ENCODE data around the gene SUB1.

Gene SUB1

DNA sequence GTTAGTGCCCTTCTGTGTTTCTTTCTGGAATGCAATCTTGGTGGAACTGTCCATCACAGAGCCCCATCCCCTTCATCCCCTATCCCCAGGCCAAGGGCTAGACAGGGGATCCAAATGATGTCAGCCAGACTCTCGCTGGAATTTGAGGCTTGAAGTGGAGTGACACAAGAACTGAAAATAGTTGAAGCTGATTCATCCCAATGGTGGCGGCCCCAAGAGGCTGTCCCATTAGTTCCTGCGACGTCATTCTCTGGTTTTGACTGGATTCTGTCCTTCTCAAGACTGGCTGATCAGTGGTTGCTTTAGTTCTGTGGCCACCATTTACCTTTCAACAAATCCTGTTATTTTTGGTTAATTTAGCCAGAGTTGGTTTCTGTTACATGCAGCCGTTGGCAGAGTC is 59.9 kb downstream of the SUB1 start:
- no peak for DNase-seq (ENCODE audit: low spot score)

DNA sequence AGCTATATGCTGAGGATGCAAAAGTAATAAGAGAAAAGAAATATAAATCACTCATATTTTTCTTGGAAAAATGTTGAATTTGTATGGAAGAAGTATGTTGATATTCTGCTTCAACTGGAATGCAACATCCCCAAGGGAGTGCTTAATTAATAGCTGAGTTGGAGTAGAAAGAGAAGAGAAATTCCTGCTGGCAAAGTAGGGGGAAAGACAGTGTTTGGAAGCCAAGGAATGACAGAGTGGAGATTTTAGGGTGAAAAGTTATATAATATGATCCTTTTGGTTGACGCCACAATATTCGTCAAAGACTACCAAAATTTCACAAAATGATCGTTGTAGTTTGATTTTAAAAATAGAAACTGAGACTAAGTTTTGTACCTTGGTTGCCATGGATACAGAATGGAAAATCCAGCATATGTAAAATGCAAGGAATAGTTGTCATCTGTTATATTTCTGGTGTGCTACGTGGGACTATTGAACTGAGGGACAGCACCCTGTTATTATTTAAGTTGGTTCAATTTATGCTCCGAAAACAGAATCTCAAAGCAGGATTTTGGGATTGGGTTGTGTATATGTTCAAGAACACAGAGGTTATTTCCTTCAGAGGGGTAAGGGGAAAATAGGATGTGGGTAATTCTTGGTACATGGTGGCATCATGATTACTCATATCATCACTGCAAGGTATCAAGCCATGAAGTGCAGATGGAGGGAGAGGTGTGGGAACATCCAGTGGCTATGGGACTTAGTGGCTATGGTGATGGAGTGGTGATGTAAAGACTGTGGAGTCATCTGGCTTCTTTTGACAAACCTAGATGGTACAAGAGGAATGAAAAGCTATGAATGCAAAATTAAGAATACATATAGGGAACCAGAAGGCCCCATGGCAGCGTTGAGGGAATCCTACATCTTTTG is 61.0 kb downstream of the SUB1 start:
- no peak for DNase-seq (ENCODE audit: low spot score)

DNA sequence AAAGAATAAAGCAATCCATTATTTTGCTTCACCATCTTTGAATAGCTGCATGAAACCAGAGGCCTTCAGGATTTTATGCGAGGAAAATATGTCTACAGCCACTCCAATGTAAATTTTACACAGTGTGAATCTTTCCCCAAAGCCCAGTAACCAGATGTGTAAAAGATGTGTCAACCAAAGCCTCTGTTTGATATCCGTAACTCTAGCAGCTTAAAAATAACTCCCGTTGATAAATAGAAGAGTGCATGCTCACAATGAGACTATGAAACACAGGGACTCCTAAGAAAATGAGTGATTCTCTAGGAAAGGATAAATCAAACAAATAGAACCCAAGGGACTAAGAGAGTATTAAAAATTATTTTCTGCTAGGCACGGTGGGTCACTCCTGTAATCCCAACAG is 65.7 kb downstream of the SUB1 start:
- DNase-seq (ENCODE audit: low spot score) = no peak

GRCh38 chr5:32651638-32652037 is 66.3 kb downstream of the SUB1 start:
- no peak for DNase-seq (ENCODE audit: low spot score)
